HG03575 (cell line): ENCODE results near the gene PRPF6.

Experiments used
- ATAC-seq: cut with Tn5 transposase; IDR thresholded peaks from one replicate; pipeline ENCODE4 v1.9.1; 2021; ENCODE audit not compliant: unreplicated experiment, insufficient number of reproducible peaks, low FRiP score; ENCODE audit errors: extremely low read depth

Gene PRPF6

DNA sequence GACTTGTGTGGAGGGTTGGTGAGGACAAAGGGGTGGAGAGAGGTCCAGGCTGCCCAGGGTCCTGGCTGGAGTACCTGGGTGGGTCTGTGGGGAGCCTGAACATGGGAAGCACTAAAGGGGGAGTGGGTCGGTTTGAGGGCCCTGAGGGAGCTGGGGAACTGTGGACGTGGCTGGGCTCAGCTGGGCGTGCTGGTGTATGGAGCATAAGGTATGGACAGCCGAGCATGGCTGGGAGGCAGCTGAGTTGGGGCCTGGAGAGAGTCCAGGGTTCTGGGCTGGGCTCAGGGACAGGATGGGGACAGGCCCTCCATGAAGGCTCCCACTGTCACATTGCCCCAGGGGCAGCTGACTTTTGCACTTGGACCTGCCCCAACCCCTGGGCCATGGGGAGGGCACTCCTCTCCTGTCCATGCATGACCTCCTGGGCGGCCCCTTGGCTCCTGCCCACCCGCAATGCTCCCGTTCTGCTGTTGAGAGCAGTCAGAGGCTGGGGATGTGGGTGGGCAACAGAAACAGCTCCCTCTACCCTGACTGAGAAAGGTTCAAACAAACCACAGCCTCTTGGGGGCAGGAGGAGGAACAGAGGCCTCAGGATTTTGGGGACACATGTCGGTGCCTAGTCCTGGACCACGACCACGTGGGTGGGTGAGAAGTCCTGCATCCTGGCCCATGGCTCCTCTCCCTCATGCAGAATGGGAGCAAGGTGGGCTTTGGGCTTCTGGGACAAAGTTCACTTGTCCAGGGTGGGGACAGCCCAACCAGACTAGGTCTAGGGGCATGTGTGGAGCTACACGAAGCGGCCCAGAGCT, 59.5 kb downstream of the PRPF6 start:
- ATAC-seq = no peak

DNA sequence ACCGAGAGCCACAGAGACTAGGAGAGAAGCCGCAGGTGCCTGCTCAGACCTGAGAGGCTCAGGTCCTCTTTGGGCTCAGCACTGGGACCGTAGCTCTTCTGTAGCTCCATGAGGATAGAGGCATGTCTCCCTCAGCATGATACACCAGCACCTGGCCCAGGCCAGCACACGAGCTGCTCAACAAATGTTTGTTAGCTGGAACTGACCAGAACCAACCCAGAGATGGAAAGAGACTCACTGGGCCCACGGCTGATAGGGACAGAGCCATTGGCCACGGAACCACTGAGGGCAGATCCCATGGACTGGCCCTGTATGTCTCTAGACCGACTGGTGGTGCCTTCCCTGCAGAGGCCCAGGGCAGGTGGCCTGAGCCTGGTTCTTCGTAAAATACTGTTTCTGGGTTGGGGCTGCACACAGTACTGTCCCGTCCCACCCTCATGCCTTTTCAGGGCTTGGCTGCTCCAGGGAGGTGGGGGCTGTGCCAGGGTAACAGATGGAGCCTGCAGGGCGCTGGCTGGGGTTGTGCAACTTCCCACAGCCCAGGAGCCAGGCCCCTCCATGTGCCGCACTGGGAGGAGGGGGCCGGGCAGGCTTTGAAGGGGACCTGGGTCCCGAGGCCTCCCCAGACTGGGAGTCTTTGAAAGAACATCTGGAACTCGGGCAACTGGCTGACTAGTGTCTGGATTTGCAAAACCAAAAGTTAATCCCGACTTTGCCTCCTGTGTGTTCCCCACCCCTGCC, 60.3 kb downstream of the PRPF6 start:
- ATAC-seq = no peak

DNA sequence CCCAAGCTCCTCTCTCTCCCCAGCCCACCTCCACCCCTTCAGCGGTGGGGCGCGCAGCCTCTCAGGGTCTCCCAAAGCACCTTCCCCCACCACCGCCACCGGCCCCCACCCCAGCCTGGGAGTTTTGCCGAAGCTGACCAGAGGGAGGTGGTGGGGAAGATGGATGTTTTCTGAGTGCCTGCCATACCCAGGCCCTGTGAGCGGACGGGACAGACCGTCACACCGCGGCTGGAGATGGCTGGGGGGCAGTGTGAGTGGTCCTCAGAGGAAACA, 60.8 kb downstream of the PRPF6 start:
- ATAC-seq = no peak

DNA sequence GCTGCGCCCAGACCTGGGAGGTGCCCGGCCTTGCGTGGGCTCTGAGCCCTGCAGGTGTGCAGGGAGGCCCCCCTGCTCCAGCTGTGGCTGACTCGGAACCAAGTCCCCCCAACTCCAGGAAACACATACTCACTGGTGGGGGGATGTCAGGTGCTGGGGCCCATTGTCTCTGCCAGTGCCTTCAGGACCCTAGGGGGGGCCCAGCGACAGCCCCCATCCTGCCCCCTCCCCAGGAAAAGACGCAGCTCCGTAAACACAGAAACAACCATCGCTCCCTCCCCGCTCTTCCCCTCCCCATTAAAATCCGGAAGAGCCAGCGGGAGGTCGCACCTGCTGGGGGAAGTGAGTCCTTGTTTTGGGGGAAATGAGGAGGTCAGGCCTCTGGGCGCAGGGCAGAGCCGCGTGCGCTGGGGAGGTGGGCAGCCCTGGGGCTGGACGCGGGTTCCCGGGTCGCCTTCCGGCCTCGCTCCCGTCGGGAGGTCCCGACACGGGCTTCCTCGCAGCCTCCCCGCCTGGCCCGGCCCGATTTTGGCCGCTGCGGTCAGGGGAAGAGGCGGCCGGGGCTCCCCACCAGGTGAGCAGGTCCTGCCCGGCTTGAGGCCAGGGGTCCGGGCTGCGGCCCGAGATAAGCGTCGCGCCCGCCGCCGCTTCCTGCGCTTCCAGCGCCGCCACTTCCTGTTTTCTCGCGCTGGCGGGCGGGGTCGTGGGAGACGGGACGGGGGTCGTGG, 61.3 kb downstream of the PRPF6 start:
- no peak for ATAC-seq

DNA sequence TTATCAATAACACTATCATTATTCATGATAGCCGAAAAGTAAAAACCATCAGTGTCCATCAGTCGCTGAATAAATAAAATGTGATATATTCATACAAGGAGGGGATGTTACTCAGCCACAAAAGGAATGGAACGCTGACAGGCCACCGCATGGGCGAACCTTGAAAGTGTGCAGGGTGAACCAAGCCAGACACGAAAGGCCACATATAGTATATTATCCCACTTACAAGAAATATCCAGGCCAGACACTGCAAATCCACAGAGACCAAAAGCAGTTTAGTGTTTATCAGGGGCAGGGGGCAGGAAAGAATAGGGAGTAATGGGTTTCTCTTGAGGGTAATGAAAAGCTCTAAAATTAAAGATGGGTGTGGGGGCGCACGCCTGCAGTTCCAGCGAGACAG, 62.8 kb downstream of the PRPF6 start:
- ATAC-seq = no peak

DNA sequence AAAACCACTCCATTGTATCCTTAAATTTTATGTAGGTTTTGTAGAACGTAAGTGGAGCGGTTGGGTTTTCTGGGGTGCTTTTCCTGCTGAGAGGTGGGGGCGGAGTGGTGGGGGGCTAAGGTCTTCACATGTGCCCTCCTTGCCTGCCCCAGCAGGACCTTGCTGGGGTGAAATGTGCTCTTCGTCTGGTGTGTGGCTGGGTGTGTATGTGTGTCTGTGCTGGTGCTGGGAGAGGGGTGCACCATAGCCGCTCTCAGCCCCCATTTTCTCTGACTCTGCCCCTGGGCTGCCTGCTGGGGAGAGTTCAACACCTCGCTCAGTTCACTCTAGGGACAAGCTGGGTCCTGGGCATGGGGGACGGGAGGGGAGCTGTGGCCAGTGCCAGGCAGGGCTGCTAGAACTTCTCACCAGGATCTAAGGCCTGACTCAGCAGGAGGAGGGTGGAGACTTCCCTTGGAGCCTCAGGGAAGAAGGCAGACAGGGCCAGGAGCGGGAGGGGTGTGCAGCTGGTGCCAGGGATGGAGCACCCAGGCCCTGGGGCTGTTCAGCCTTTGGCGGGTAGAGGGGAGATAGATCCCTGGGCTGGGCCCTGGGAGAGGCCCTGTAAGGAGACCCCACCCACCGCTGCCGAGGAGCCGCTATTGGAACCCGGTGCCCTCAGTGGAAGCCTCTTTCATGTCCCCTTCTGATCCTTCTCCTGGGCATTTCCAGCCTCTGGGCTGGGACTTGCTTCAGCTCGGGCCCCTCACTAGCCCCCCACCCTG, 63.7 kb downstream of the PRPF6 start:
- no peak for ATAC-seq

DNA sequence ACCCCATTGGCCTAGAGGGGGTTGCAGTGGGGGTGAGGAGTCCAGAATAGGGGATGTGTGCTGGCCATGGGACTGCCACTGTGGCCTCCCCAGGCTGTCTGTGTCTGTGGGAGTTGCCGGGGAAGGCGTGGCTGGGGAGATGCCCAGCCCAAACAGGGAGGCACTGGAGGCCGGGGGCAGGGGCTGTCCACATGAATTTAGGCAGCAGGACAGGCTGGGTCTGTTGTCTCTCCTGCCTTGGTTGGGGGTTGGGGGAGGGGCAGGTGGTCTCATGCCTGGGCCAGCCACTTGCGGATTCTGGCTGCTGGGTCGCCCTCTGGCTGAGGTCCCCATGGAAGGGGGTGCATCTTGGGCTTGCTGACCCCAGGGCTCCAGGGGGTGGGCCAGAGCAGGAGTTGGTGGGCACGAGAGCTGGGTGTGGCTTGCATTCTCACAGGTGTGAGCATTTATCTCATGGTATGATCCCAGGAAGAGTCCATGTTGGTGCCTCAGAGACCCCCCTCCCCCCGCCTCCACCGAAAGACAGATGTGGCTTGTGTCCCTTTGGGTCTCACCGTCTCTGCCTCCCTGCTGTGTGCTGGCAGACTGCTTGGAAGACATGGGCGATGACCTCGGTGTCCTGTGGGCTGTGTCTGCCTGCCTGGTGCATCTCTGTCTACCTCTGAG, 64.5 kb downstream of the PRPF6 start:
- no peak for ATAC-seq

DNA sequence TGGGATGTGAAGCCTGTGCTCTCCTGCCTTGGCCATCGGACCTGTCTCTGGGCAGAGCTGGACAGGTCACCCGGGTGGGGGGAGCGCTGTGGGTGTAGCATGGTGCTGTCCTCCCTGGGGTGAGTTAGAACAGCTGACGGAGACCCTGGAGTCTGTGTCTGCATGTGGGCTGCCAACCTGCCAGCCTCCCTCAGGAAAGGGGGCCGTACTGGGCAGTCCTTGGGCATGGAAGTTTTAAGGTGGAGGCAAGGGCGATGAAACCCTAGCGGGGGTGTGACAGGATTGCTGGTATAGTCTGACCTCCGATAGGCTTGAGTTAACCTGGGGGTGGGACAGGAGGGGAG, 66.1 kb downstream of the PRPF6 start:
- ATAC-seq = no peak

DNA sequence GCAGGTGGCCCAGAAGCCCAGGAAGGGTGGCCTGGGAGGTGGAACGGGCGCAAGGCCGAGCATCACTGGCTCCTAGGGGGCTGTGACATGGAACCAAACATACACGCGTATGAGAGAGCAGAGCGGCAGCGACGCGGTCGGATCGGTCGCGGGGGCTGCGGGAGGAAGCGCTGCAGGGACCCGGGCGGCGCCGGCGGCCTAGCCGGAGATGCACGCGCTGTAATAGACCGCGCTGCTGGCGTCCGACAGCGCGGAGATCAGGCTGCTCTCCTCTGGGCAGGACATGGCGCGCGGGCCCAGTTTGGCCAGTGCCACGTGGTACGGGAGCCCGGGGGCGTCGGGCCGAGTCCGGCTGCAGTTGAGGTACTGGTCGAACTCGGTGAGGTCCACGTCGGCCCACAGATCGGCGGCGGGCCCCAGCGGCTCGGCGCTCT, 67.1 kb downstream of the PRPF6 start:
- ATAC-seq = no peak

DNA sequence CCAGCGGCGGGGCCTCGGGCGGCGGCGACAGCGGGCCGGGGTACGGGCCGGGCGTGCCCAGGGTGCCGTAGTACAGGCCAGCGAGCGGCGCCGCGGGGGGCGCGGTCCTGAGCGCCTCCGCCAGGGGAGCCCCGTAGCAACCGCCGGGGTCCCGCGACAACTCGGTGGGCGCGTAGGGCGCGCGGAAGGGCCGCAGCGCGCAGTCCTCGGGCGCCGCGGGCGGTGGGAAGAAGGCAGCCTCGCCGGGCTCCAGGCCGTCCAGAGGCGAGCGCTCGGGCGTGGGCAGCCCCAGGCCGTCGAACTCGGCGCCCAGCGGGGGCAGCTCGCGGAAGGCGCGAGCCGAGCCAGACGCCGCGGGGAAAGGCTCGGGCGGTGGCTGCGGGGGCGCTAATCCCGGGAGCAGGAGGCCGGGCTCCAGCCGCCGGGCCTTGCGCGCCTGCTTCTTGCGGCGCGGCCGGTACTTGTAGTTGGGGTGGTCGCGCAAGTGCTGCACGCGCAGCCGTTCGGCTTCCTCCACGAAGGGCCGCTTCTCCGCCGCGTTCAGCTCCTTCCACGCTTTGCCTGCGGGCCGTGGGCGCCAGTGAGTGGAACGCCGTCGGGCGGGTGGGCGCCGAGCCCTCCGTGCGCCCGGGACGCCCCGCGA, 67.6 kb downstream of the PRPF6 start:
- ATAC-seq = no peak

DNA sequence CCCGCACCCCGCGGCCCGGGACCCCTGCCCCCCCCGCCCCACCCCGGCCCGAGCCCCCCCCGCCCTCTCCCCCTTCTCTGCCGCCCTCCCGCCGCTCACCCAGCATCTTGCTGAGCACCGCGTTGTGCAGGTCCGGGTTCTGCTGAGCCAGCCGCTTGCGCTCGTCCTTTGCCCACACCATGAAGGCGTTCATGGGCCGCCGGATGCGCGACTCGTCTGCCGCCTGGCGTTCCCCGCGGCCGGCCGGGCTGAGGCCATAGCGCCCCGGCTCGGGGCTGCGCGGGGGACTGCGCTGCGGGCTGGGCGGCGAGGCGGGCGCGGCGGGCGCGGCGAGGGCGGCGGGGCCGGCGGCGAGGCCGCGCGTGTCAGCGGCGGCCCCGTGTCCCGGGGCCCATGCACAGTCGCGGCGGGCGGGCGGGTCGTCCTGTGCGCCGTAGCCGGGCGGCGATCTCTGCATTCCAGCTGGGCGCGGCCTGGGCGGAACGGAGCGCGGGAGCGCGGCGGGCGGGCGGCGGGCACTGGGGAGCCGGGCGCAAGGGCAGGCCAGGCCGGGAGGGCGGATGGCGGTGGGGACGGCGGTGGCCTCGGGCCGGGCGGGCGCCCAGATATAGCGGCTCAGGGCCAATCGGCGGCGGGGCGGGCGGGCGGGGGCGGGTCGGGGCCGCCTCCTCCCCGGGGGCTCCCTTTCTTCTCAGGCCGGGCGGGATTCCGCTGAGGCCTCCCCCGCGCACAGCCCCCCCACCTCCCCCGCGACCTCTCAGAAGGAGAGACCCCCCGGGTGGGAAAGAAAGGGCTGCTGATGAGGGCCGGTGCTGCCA, 68.3 kb downstream of the PRPF6 start, which contains the start of gene SOX18:
TSS of gene SOX18 (minus strand) at position 580 of the 818 bp plus-strand sequence. CDS start at position 457, 123 bp downstream.
- ATAC-seq = no peak

DNA sequence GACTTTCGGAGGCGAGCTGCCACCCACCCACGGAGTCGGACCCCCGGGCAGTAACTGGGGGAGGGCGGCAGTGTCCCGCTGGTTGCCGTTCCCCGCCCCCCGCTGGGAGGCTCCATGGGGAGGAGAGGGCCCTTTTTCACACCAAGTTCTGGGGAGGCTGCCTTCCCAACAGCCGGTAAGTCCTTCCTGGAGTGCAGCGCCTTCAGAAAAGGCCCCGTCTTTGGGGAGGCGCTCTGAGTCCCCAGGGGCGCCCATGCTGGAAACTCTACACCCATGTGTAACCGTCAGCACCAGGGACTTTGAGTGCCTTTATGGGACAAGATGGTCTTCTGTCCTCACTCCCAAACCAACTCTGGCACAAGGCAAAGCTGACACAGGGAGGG, 68.9 kb downstream of the PRPF6 start:
- ATAC-seq = no peak

DNA sequence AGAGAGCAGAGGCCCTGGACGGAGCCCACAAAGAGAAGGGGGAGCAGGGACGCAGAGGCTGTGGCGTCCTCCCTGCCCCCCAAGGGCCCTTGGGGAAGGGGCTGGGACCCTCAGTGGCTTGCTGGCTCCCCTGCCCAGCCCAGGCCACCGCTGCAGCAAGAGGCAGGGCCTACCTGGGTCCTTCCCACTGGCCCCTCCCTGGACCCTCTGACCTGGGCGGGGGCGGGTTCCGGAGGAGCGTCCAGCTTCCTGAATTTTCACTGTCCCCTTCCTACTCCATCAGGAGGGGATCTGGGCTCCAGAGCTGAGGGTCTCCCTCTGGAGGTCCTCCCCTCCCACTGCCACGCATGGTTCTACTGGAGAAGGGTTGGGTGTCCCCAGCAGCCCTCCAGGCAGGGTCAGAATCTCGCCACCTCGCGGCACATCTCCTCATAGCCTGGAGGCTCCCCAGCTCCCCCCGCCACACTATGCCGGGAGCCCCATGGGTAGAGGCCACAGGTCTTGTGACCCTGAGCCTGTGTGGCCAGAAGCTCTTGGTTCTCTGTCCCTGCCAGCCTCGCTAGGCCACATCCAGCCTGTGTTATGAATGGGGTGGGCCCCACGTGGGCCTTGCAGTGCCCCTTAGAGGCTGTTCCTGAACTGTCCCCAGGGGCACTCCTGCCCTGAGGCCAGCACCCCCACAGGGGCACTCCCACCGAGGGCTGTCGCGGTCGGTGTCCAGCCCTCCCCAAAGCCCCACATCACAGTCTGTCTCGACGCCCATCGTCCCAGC, 69.5 kb downstream of the PRPF6 start:
- no peak for ATAC-seq

DNA sequence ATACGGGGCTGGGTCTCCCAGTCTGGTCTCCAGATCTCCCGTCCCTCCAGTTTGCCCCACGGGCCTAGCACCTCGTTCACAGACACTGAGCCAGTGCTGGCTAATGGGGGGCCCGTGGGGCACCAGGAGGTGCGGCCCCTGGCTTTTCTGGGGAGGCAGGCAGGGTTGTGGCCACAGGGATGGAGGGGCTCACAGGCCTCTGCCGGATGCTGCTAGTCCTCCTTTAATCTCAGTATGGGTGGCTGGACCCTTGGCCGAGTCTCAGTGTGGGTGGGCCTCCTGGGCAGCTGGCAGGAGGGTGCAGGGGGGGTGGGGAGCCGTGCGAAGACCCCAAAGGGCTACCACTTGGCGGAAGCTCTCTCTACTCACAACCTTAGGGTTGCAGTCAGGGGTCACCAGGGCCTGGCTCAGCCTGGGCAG, 70.1 kb downstream of the PRPF6 start:
- ATAC-seq = no peak

DNA sequence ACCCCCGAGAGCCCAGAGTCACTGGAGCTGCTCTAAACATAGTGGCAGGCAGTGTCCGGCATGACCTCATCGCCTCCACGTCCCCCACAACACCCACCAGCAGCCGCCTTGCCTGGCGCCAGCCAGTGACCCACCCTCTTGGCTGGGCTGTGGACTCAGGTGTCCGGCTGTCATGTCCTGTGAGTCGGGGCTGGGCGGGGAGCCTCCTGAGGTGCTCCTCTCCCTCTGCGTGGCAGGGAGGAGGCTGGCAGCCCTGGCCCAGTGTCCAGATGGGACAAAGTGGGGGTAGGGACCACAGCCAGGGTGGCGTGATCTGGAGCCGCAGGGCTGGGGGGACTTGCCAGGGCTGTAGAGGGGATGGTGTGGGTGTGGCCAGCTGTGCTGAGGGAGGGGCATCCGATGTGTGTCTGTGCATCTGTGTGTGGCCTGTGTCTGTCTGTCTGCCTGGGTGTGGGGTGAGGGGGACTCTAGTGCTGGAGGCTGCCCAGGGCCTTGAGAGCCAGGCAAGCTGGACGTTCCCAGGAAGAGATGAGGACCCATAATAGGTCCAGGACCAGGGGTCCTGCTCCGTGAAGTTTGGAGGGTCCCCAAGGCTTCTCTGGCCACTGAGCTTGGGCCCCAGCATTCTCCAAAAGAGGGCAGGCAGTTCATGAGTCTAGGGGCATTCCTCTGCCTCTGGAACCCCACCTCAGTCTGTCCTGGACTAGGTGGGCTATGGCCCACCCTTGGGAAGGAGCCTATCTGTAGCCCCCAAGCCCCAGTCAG, 70.8 kb downstream of the PRPF6 start:
- no peak for ATAC-seq

DNA sequence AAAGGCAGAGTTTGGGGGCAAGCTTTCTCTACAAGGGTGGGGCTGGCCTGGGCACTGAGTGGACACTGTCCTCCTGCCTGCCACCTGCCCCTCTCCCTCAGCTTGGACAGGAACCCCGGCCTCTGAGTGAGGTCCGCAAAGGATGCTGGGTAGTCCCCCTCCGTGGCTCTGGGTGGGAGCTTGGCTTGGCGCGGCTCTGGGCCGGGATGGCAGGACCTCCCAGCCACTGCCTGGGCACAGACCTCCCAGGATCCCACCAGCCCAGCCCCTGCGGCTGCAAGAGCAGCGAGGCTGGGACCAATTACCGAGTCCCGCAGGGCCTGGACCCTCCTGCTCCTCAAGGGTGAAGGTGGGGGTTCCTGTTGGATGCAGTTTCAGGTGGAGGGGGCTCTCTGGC, 71.4 kb downstream of the PRPF6 start:
- no peak for ATAC-seq
